ENCODE data around the gene DBP.

DBP gene

GRCh38 chr19:48627201-48627864 lies 9.8 kb downstream of the DBP start:
- no peak for DNase-seq

DNA sequence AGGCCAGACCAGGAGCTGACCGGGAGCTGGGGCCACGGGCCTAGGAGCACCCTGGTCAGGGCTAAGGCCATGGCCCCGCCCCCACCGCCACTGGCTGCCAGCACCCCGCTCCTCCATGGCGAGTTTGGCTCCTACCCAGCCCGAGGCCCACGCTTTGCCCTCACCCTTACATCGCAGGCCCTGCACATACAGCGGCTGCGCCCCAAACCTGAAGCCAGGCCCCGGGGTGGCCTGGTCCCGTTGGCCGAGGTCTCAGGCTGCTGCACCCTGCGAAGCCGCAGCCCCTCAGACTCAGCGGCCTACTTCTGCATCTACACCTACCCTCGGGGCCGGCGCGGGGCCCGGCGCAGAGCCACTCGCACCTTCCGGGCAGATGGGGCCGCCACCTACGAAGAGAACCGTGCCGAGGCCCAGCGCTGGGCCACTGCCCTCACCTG lies 11.3 kb downstream of the DBP start:
- no peak for DNase-seq

DNA sequence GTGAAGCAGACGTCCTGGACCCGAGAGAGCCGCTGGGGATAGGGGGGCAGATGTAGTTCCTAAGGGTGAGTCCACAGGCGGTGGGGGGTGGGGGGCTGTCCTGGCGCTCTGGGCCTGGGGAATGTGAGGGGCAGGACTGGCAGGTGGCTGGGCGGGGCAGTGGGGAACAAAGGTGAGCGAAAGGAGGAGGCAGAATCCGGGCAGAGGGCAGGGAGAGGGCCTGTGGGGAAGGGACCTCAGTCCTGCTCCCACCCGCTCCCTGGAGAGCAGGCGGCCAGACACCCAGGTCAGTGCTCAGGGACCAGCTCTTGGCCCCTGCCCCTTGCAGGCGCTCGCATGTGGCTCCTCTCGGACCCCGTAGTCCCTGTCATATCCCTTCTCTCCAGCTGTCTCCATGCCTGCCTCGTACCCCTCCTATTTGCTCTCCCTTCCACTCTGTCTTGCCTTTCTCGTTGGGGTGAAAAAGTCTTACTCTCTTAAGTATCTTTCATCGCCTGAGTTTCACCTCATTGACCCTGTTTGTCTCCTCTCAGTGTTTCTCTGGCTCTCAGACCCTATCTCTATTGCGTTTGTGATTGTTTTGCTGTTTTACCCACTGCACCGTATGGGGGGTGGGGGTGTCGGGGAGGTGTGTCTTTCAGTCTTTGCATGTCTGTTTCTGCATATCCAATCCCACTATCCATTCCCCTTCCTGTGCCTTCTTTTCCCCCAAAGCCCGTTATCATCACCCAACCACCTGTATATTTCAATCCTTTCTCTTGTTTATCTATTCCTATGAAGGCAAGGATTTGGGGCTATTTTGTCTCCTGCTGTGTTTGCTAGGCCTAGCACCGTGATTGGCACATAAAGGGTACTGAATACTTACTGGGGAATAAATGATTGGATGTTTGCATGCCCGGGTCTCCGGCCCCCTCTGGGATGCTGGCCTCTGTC lies 12.1 kb downstream of the DBP start:
- DNase-seq: no peak

GRCh38 chr19:48624067-48624594 lies 13.0 kb downstream of the DBP start:
- DNase-seq: peak; percentile 99

- no peak for DNase-seq
Measured at GRCh38 chr19:48623556-48624066, 13.6 kb downstream of the DBP start.

DNA sequence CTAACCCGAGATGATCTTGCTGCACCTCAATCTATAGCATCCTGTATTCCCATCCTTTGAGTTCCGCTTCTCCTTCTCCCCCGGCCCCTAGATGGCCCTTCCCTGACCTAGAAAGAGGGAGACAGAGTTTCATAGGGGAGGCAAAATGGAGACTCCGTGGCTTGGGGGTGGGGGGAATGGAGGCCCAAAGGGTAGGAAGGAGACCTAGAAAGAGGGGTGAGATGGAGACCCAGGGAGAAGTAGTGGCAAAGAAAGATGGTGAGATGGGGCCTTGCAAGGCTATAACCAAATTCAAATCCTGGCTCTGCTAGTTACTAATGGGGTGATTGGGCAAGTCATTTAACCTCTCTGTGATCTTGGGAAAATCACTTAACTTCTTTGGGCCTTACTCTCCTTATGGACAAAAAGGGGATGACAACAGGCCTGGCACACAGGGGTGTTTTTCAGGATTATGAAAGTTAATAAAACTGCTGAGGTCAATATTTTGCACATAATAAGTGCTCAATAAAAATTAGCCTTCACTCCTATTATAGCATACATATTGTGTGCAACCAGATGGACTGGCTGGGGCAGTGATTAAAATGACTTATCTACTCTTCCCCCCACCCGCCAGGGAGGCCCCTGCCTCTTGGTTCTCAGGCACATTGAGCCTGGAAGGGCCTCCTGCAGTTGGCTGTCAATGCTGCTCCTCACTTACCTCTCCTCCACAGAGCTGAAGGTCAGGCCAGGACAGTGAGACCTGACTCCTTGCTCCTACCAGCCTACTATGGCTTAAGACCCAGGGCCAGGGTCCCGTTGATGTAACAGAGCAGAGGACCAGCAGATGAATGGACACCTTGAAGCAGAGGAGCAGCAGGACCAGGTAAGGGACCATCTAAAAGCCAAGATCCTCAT lies 17.2 kb downstream of the DBP start:
- DNase-seq: peak; percentile 54

GRCh38 chr19:48618916-48619691 lies 18.1 kb downstream of the DBP start, which contains the start of the genes RPL18 and SPHK2:
Gene RPL18, minus strand, starts transcription at chr19:48619178. Its CDS starts 35 bp downstream, at chr19:48619143.
Gene SPHK2, plus strand, starts transcription at chr19:48619506. Its CDS starts 1,009 bp downstream, at chr19:48620515.
- peak; percentile 100 for DNase-seq

GRCh38 chr19:48618278-48618915 lies 18.8 kb downstream of the DBP start:
- DNase-seq: no peak

DNA sequence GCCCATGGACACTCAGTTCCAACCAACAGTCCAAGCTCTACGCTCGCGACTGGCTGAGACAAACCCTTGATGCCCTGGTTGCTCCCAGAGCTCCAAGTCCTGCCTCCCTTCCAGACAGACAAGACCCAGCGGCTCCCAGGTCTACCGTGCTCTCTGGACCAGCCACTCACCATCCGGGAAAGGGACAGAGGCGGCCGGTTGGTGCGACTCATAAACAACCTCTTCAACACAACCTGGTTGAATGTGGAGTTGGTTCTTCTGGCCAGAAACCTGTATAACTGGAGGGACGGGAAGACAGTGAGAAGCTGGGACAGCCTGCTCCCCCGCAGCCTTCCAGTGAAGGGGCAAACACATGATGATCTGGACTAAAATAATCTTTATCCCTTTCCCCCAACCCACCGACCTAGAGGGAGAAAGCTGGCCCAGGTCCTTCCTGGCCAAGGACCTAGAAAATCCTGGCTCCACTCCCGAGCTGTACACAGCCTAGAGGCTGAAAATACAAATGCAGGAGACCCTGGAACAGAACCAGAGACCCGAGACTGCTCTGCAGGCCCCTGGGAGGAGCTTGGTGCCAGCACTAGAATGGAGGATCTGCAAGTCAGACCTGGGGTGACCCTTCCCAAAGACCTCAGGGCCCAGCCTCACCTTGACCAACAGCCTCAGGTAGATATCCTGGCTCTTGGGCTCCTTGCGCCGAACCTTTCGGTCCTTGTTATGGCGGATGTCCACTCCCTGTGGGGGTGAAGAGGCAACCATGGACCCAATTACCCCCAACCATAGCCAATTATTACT lies 19.8 kb downstream of the DBP start:
- no peak for DNase-seq

DNA sequence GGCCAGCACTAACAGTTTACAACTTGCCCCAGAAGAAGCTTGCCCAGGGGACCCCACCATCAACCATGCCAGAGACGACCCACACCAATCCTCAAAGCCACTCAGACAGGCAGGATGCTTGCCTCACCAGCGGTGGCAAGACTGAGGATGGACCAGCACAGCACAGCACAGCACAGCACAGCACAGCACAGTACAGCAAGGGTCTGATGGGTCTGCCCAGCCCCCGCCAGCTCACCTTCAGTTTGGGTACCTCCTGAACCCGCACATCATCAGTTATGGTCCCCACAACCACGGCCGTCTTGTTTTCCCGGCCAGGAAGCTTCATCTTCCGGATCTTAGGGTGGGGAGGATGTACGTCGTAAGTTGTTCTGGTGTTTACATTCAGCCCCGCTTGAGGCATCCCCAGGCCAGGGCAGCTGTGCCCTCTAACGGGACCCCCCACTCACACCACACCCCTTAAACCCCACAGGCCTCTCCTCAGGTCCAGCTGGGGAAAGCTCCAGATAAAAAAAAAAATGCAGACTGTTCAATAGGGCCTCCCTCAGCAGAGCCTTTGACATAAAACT lies 20.6 kb downstream of the DBP start:
- no peak for DNase-seq

DNA sequence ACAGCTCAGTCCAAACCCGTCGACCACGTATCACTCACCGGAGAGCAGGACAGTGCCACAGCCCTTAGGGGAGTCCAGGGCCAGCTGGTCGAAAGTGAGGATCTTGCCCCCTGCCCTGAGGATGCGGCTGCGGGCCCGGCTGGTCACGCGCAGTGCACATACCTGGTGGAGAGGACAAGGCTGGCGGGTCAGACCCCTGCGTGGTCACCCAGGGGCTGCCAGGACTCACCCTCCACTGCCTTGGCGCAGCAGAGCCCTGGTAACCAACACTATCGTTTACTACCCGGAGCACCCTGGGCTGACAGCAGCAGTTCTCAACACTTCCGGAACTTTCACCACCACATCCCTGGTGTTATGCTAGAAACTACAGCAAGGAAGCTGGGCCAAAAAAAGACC lies 21.1 kb downstream of the DBP start:
- DNase-seq: no peak

DNA sequence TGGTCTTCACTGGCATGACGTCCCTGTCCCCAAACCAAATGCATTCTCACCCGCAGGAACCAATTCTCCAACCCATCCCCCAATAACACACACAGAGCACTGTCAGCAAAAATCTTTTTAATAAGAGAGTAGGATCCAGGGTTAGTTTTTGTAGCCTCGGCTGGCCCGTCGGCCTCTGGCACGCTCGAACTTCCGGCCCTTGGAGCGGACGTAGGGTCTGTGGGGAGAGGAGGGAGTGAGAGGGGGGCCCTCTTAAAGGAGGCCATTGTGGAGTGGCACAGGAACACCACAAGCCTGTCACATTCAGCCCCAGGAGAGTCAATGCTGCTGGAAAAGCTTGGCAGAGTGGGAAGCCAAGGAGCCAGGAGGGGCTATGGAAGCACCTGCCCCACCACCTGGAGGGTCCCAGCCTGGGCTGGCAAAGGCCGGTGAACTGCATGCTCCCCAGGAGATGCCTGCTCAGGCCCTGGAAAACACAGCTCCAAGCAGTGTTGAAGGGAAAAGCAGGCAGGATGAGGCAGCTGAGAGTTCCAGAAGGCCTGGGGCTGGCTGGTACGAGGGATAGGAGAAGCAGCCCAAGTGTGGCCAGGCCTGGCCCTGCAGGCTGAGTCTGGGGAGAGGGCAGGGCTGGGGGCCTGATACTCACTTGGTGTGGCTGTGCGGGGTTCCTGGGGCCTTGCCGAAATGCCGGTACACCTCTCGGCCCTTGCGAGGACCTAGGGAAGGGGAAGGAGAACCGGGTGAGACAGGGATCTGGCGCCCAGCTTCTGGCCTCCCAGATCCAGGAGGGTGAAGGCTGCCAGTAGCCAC lies 21.7 kb downstream of the DBP start:
- DNase-seq: no peak

DNA sequence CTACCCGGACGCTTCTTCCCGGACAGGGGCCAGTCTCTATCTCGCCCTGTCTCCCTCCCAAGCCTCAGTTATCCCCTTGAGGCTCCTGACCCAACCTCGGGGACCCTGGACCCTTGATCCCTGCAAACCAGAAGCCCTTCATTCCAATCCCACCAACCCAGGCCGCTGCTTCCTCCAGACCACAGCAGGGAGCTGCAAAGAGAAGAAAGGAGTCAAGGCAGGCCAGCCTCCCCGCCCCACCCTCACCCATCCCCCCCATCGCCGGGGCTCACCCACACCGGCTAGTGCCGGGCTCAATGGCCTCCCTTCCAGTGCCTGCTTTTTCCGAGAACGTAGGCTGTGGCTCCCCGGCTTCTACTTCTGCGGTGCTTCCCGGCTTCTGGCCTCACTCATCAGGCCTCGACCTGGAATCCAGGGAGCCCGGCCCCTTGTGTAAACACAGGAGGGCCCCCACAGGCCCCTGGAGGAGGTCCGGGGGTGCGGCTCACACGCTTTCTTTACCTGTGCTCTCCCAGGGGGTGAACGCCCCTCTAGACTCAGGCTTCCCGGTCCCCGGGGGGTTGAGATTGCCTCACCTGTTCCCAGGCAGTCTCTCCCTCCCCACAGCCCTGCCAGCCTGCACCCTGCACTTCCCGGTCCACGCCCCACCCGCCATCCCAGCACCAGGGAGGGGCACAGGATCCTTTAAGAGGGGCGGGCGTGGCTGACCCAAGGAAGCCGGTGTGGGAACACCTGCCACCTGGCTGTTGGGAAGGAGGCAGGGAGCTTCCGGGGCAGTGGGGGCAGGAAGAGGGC lies 22.5 kb downstream of the DBP start, which contains the start of gene FAM83E:
TSS of gene FAM83E (minus strand) at position 641 of the 795 bp plus-strand sequence. CDS start 1,704 bp downstream, outside the sequence.
- DNase-seq: peak; percentile 45

DNA sequence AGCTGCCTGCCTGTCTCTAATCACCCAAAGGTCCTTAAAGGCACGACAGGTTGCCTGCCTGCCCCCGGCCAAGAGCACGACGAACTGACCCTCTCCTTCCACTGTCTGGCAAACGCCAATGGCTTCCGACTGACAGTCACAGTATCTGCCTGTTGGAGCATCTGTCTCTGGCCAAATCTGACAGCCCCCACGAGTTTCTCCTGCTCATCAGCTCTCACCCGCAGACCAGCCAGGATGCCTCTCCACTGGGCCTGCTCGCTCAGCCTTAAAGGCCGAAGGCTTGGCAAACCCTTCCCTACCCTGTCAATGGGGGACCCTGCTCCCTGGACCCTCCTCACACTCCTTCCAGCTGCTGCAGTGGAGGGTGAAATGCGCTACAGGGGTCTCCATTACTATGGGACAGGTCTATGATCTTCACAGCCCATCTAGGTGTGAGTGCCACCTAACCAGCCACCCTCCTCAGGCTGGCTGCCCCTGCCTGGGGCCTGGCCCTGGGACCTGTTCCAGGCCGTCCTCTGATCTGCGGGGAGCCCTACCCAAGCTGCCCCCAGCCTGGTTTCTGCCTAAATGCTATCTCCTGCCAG lies 23.2 kb downstream of the DBP start:
- DNase-seq: no peak

GRCh38 chr19:48613024-48613851 lies 23.9 kb downstream of the DBP start:
- no peak for DNase-seq

DNA sequence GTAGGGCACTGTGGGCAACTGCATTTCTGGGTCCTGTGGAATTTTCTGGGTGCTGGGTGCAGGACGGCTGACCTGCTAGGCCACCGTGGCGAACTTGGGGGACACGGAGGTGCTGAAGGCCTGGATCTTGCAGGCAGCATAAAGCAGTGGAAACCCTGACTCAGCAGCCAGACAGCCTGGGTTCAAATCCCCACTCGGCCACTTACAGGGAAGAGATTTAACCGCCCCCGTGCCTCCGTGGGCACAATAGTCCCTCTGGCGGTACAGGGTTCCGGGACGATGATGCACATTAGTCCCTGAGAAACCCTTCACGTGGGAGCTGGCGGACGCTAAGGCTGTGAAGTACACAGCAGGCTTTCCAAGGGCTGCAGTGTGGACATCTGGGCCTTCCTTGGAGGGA lies 25.3 kb downstream of the DBP start:
- no peak for DNase-seq
